ENCODE measurements around the gene UVSSA. TPM values are rescaled to one million over a fixed set of nuclear protein-coding genes. Genes with fewer than 3 reads are reported as not detected.

The UVSSA gene
- total RNA-seq, 2 experiments from 2014 or later = 18.6 to 20.2 TPM

GRCh38 chr4:1362046-1362445, 15.0 kb downstream of the UVSSA start:
- Mint-ChIP-seq H3K36me3 (ENCODE audit: low read depth) (no peaks in the 10 kb centered on the region), H3K27me3 (no peaks in the 10 kb centered on the region), H3K9me3 (no peaks in the 10 kb centered on the region), H3K4me1 (ENCODE audit: low read depth) (no peaks in the 10 kb centered on the region), H3K4me3 (no peak overlapping the region), H3K27ac (no peak overlapping the region)
- POLR2A ChIA-PET = no interaction called here
- CTCF ChIA-PET = no interaction called here
- ATAC-seq (no peak), DNase-seq (no peak)
- intact Hi-C loops (cut with micrococcal nuclease) = no loop called here
- no peak for TF ChIP-seq CTCF (IDR thresholded peaks at IDR 0.05)

GRCh38 chr4:1362521-1362920, 15.5 kb downstream of the UVSSA start:
- intact Hi-C loops (cut with micrococcal nuclease) = no loop called here
- Mint-ChIP-seq H3K9me3 (no peaks in the 10 kb centered on the region), H3K27ac (no peak overlapping the region), H3K36me3 (ENCODE audit: low read depth) (no peaks in the 10 kb centered on the region), H3K4me1 (ENCODE audit: low read depth) (no peaks in the 10 kb centered on the region), H3K4me3 (no peak overlapping the region), H3K27me3 (no peaks in the 10 kb centered on the region)
- ATAC-seq = no peak
- no peak for DNase-seq
- CTCF ChIA-PET = no interaction called here
- POLR2A ChIA-PET = no interaction called here
- no peak for TF ChIP-seq CTCF (IDR thresholded peaks at IDR 0.05)

- DNase-seq (no peak), ATAC-seq (no peak)
- Mint-ChIP-seq H3K4me1 (ENCODE audit: low read depth) (no peaks in the 10 kb centered on the region), H3K36me3 (ENCODE audit: low read depth) (no peaks in the 10 kb centered on the region), H3K27me3 (no peaks in the 10 kb centered on the region), H3K27ac (no peak overlapping the region), H3K9me3 (no peaks in the 10 kb centered on the region), H3K4me3 (no peak overlapping the region)
- CTCF ChIA-PET = no interaction called here
- POLR2A ChIA-PET = no interaction called here
- intact Hi-C loops (cut with micrococcal nuclease) = no loop called here
- TF ChIP-seq CTCF (IDR thresholded peaks at IDR 0.05) = no peak
Measured at GRCh38 chr4:1363513-1363912, 16.5 kb downstream of the UVSSA start.

GRCh38 chr4:1364217-1364616, 17.2 kb downstream of the UVSSA start:
- Mint-ChIP-seq H3K27me3 (no peaks in the 10 kb centered on the region), H3K9me3 (no peaks in the 10 kb centered on the region), H3K4me3 (no peak overlapping the region), H3K36me3 (ENCODE audit: low read depth) (no peaks in the 10 kb centered on the region), H3K27ac (no peak overlapping the region), H3K4me1 (ENCODE audit: low read depth) (no peaks in the 10 kb centered on the region)
- ChIA-PET POLR2A (no interaction called here), CTCF (interaction anchor here (1.6 kb wide), 1 partner anchor 8 kb away, joined by 4 read pairs; no protein-coding TSS in a partner anchor)
- no peak for TF ChIP-seq CTCF (IDR thresholded peaks at IDR 0.05)
- intact Hi-C loops (cut with micrococcal nuclease) = no loop called here
- no peak for DNase-seq
- no peak for ATAC-seq

GRCh38 chr4:1364748-1365147, 17.7 kb downstream of the UVSSA start:
- POLR2A ChIA-PET = no interaction called here
- DNase-seq (no peak), ATAC-seq (no peak)
- no peaks in the 10 kb centered on the region for H3K9me3 Mint-ChIP-seq
- CTCF ChIA-PET = interaction anchor here (1.6 kb wide), 1 partner anchor 9 kb away, joined by 4 read pairs; no protein-coding TSS in a partner anchor
- intact Hi-C loops (cut with micrococcal nuclease) = no loop called here
- no peaks in the 10 kb centered on the region for H3K36me3 Mint-ChIP-seq (ENCODE audit: low read depth)
- no peak overlapping the region for H3K4me3 Mint-ChIP-seq
- H3K27me3 Mint-ChIP-seq = no peaks in the 10 kb centered on the region
- H3K4me1 Mint-ChIP-seq (ENCODE audit: low read depth) = no peaks in the 10 kb centered on the region
- TF ChIP-seq CTCF (IDR thresholded peaks at IDR 0.05) = no peak
- no peak overlapping the region for H3K27ac Mint-ChIP-seq

All from activated CD8-positive, alpha-beta T cell treated with anti-CD3 and anti-CD28 coated beads for 36 hours (primary cell).